GM19035 (cell line): ENCODE data around the gene HSP90B1.

ENCODE experiments used
- ATAC-seq: cut with Tn5 transposase; IDR thresholded peaks from one replicate; pipeline ENCODE4 v1.9.1; 2021; ENCODE audit not compliant: unreplicated experiment

Gene HSP90B1

GRCh38 chr12:103929046-103929783 lies 995 bp upstream of the HSP90B1 start:
- peak; percentile 21 for ATAC-seq

DNA sequence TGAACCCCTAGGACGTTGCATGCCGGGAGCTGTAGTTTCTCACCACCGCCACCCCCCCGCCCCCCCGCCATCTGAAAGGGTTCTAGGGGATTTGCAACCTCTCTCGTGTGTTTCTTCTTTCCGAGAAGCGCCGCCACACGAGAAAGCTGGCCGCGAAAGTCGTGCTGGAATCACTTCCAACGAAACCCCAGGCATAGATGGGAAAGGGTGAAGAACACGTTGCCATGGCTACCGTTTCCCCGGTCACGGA lies 501 bp upstream of the HSP90B1 start:
- no peak for ATAC-seq

- ATAC-seq = no peak
Observed at GRCh38 chr12:103930787-103931735, 851 bp downstream of the HSP90B1 start.

GRCh38 chr12:103933237-103933636 lies 3.0 kb downstream of the HSP90B1 start:
- no peak for ATAC-seq

- no peak for ATAC-seq
Observed at GRCh38 chr12:103936679-103937078, 6.5 kb downstream of the HSP90B1 start.

DNA sequence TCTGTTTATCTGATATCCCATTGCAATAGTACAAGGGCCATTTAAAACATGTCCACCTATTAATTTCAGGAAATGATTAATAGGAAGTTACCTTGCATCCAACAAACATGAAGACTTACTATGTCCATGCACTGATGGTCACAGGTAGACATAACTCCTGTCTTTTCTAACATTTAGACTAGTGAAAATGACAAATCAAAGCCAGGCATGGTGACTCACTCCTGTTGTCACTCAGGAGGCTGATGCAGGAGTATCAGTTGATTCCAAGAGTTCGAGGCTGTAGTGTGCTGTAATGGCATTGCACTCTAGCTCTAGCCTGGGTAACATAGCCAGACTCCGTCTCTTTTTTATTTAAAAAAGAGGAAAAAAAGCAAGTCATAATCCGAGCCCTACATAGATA lies 14.8 kb downstream of the HSP90B1 start:
- ATAC-seq = no peak

DNA sequence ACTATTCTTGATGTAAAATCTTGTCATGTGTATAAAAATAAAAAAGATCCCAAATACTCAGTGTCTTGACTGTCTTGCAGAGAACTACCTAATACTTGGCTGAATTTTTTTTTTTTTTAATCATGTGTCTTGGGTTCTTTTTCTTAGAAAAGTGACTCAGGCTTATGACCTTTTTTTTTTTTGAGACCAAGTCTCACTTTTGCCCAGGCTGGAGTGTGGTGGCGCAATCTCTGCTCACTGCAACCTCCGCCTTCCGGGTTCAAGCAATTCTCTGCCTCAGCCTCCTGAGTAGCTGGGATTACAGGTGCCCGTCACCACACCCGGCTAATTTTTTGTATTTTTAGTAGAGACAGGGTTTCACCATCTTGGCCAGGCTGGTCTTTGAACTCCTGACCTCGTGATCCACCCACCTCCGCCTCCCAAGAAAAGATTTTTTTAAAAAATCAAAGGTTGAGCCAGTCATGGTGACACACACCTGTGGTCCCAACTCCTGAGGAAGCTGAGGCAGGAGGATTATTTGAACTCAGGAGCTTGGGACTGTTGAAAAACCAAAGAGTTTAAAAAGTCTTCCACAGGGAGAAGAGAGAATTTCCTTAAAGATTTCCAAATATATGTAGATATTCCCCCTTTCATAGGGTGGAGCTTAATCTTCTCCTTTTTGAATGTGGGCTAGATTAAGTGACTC lies 17.8 kb downstream of the HSP90B1 start:
- ATAC-seq = no peak

DNA sequence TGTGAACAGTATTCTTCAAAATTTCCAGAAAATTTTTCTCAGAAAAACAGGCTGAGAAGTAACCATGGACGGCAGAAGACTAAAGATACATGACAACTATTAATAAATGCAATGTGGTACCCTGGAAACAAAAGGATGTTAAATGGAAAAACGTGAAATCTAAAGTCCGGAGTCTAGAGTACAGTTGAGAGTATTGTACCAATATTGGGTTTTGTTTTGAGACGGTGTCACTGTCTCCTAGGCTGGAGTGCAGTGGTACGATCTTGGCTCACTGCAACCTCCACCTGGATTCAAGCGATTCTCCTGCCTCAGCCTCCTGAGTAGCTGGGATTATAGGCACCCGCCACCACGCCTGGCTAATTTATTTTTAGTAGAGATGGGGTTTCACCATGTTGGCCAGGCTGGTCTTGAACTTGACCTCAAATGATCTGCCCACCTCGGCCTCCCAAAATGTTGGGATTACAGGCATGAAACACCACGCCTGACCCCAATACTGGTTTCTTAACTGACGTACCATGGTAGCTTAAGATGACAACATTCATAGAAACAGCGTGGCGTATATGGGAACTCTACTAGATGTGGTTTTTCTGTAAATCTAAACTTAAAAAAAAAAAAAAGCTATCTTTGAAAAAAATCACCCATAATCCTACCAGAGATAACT lies 18.7 kb downstream of the HSP90B1 start:
- ATAC-seq = no peak

- ATAC-seq = no peak
Observed at GRCh38 chr12:103952497-103952896, 22.3 kb downstream of the HSP90B1 start.

- ATAC-seq = no peak
Observed at GRCh38 chr12:103955811-103956508, 25.8 kb downstream of the HSP90B1 start.

DNA sequence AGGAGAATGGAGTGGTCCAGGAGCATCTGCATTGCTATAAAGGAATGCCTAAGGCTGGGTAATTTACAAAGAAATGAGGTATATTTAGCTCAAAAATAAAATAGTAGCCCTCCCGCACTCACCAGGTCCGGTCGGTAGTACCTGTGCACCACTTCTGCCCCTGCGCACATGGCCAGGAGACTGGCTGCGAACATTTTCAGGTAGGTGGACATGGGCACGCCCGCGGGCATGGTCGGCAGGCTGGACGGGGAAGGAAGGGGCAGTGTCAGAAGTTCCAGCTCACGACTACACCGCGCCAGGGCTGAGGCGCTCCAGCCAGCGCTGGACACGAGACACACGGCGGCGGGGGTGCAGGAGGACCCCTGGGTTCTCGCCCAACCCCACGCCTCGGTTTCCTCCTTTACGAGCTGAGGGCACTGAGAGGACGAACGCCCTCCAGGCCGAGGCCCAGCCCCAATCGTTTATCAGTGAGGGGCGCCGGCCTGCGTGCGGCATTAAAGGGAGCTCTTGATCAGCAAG lies 26.4 kb downstream of the HSP90B1 start:
- ATAC-seq = peak; percentile 30

DNA sequence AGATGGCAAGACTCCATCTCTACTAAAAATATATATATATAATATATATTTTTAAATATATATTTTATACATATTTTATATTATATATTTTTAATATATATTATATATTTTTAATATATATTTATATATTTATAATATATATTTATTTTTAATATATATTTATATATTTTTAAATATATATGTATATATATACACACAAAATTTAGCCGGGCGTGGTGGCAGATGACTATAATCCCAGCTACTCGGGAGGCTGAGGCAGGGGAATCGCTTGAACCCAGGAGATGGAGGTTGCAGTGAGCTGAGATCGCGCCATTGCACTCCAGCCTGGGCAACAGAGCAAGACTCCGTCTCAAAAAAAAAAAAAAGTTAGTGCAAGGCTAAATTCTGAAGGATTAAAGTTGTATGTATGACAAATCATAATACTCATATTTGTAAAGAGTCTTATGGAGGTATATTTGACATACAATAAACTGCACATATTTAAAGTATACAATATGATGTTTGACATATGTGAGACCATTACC lies 27.7 kb downstream of the HSP90B1 start:
- ATAC-seq = no peak

GRCh38 chr12:103958621-103959020 lies 28.4 kb downstream of the HSP90B1 start:
- no peak for ATAC-seq

DNA sequence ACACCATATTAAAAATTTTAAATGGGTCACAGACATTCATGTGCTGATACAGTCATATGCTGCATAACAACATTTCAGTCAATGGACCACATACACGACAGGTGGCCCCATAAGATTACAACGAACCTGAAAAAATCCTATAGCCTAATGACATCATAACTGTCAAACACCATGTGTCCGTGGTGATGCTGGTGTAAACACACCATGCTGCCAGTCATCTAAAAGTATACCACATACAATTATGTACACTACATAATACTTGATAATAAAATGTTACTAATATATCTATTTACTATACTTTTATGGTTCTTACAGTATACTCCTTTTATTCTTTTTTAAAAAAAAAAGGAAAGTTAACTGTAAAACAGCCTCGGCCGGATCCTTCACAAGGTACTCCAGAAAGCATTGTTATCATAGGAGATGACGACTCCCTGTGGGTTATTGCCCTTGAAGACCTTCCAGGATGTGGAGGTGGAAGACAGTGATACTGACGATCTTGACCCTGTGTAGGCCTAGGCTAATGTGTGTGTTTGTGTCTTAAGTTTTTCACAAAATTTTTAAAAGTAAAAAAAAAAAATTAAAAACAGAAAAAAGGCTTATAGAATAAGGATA lies 30.5 kb downstream of the HSP90B1 start:
- ATAC-seq = no peak

DNA sequence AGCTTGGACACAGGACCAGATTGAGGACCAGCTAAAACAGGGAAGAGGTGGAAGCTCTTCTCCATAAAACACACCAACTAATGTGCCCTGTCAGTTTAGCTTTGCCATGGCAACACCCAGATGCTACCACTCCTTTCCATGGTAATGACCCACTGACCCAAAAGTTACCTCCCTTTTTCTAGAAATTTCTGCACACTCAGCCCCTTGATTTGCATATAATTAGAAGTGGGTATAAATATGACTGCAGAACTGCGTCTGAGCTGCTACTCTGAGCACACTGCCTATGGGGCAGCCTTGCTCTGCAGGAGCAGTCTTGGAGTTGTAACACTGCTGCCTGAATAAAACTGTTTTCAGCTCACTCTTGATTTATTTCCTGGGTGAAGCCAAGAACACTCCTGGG lies 32.3 kb downstream of the HSP90B1 start:
- ATAC-seq = no peak

GRCh38 chr12:103964805-103965204 lies 34.6 kb downstream of the HSP90B1 start:
- no peak for ATAC-seq

DNA sequence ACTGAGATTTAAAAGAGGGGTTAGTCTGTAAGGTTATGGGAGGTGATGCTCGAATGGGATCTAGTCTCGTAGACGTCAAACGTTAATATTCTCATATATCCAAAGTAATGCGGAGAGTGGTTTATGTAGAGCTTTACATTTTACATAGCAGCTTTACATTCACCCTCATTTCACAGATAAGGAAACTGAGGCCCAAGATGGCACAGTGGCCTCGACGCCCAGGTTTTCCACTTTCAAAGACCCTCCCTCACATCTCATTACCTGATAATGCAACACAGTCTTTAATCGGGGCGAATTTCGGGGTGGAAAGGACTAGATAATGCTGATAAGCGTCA lies 35.0 kb downstream of the HSP90B1 start:
- no peak for ATAC-seq

DNA sequence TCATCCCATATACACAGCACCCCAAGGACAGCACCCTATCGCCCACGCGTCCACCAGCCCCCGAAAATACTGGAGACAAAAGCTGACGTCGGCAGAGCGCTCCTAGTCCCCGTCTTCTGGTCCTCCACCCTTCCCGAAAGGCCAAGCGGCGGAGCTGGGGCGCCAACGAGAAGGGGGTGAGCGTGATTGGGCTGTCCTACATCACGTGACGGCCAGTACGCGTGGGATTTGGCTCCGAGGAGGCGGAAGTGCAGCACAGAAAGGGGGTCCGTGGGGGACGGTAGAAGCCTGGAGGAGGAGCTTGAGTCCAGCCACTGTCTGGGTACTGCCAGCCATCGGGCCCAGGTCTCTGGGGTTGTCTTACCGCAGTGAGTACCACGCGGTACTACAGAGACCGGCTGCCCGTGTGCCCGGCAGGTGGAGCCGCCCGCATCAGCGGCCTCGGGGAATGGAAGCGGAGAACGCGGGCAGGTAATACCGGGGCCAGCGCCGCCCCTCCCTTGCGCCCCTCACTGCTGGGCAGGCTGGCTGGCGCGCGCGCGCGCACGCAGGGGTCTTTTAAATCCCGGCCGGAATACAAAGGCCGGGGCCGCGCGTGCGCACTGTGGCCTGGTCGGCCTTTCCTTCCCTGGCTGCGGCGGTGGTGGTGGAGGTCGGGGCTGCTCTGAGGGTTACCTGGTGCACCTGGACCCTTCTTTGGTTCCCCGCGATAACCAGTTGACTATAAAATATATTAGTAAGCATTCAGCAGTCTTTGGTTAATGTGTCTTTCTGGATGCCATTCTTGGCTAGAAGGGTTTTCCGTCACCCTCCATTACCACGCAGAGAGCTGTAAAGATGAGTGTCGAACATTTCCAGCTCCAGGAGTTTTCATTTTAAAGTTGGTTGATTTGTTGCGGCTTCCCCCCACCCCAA lies 35.6 kb downstream of the HSP90B1 start, which contains the start of gene TDG:
Gene TDG (plus strand): TSS at position 283 of the 915 bp plus-strand sequence. CDS start 166 bp downstream, at position 449.
- ATAC-seq = peak; percentile 95

DNA sequence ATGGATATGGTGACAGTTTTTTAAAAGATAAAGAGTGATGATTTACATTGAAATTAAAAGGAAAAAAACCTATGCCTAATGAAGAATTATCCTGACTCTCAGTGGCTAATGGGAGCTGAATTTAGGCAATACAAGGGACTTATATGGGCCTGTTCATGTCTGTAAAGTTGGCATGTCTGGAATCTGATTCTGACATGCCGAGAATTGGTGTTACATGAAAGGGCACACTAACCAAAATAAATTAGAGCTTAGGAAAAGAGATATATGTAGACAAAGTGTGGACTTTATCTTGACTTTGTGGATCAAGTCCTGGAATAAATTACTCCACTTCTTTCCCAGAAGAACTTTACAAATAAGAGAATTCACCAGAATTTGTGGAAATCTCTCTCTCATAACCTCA lies 36.5 kb downstream of the HSP90B1 start:
- ATAC-seq = no peak
